Measurements from ENCODE around the gene EME1. TPM values are rescaled to one million over a fixed set of nuclear protein-coding genes. Genes with fewer than 3 reads are reported as not detected.

The EME1 gene
- total and polyA plus RNA-seq, 2 of the 8 experiments (the other 6 are each of a cell fraction or from before 2014, with no cell fraction given): 13.9 to 16.3 TPM

- POLR2A ChIA-PET (ENCODE audit: partially characterized antibody): interaction anchor here (1.2 to 2.2 kb wide), 4 partner anchors 10 to 50 kb away, joined by 3 to 12 read pairs (median 6); partner anchors contain the start of gene LRRC59
- peak overlapping the region; percentile 30 to 78 (median 57) for H3K4me3 ChIP-seq (ENCODE audit: extremely low read depth in 1 of 4, insufficient read depth in 2 of 4, low read depth in 3 of 4, low read length in 4 of 4)
- no peak for TF ChIP-seq POU5F1 (IDR thresholded peaks at IDR 0.05; ENCODE audit: low read depth, low read length)
Measured at GRCh38 chr17:50424996-50425681, 52.1 kb downstream of the EME1 start.

More at GRCh38 chr17:50424996-50425681, 52.1 kb downstream of the EME1 start:
- Histone ChIP-seq H3K14ac (ENCODE audit: insufficient read length) (no peak overlapping the region), H3K27ac (ENCODE audit: low read depth, low read length) (no peak overlapping the region), H3K23ac (ENCODE audit: insufficient read length) (no peak overlapping the region), H4K91ac (replicated peaks; ENCODE audit: insufficient read length, low read length) (peak overlapping the region; percentile 14), H3K4me2 (ENCODE audit: insufficient read depth in 1 of 2, low read depth in 2 of 2, low read length in 2 of 2) (peak overlapping the region; percentile 76 to 83), H3K4ac (replicated peaks; ENCODE audit: insufficient read length, low read depth, low read length) (no peak overlapping the region), H3K79me1 (ENCODE audit: low read depth, low read length) (no peaks in the 10 kb centered on the region), H2AFZ (ENCODE audit: low read length) (peak overlapping the region; percentile 48; the same call in 1 of the 2 replicates), H3K56ac (replicated peaks; ENCODE audit: insufficient read length, low read depth, low read length) (no peak overlapping the region), H4K20me1 (replicated peaks in 1 of 2; ENCODE audit: control insufficient read depth in 1 of 2, insufficient read depth in 2 of 2, low read length in 2 of 2) (no peaks in the 10 kb centered on the region), H3K9me3 (ENCODE audit: insufficient read depth in 2 of 2, low read depth in 1 of 2, low read length in 1 of 2) (no peaks in the 10 kb centered on the region), H2BK5ac (ENCODE audit: low read depth, low read length) (peak overlapping the region; percentile 66; the same call in 1 of the 2 replicates), H2BK15ac (ENCODE audit: low read length) (peak overlapping the region; percentile 88), H3K36me3 (ENCODE audit: control insufficient read depth in 2 of 4, insufficient read depth in 4 of 4, low read length in 3 of 4) (no peaks in the 10 kb centered on the region), H3K79me2 (ENCODE audit: control insufficient read depth in 1 of 2, insufficient read depth in 2 of 2, low read length in 2 of 2) (no peaks in the 10 kb centered on the region), H4K5ac (ENCODE audit: insufficient read length, low read depth, low read length) (no peak overlapping the region), H3K27me3 (replicated peaks in 1 of 4; ENCODE audit: control insufficient read depth in 3 of 4, extremely low read depth in 1 of 4, insufficient read depth in 3 of 4, low read length in 3 of 4) (peaks cover 0 to 2% (median 0%) of the 10 kb centered on the region in 4 experiments; a peak in 3 of 7 replicates), H2AK5ac (ENCODE audit: low read depth, low read length) (peak overlapping the region; percentile 56; the same call in 1 of the 2 replicates), H3K18ac (ENCODE audit: extremely low read depth, low read length) (peak overlapping the region; percentile 87), H3K4me1 (replicated peaks in 1 of 4; ENCODE audit: control insufficient read depth in 3 of 4, insufficient read depth in 4 of 4, low read length in 3 of 4) (peaks cover 6 to 13% (median 10%) of the 10 kb centered on the region in 4 experiments), H3K23me2 (ENCODE audit: low read depth, low read length) (peaks cover 11% of the 10 kb centered on the region; the same call in 1 of the 2 replicates), H4K8ac (ENCODE audit: extremely low read depth, insufficient read depth, low read length) (peak overlapping the region; percentile 75), H3K9ac (replicated peaks in 1 of 4; ENCODE audit: extremely low read depth in 1 of 4, low read depth in 3 of 4, low read length in 3 of 4) (no peak overlapping the region; a peak in 1 of 7 replicates), H2BK12ac (ENCODE audit: low read depth, low read length) (peak overlapping the region; percentile 81), H2BK20ac (ENCODE audit: low read length) (no peak overlapping the region), H2BK120ac (replicated peaks; ENCODE audit: low read depth, low read length) (no peak overlapping the region)
- FAIRE-seq: no peak
- CTCF ChIA-PET (ENCODE audit: partially characterized antibody): interaction anchor here (0.6 to 8.3 kb wide), 5 partner anchors 11 to 76 kb away, joined by 3 to 87 read pairs (median 4); partner anchors contain the start of gene LRRC59
- 89% methylated on average over 8 of the region's 8 CpGs; no CpG with 5 or more reads in 1 of the 2 experiments for WGBS, 2 experiments (ENCODE audit: extremely low coverage in 1 of 2, insufficient coverage in 1 of 2, insufficient read length in 1 of 2, insufficient replicate concordance in 2 of 2, low coverage in 1 of 2, low lambda C conversion rate in 2 of 2, missing lambda C conversion rate in 1 of 2)
- no peak for DNase-seq (ENCODE audit: low read depth in 1 of 2, low spot score in 2 of 2)

Data from H1 (cell line).